HG02840 (cell line): ENCODE measurements around the gene WNK1.
"Not testable (repeated sequence)": the region's sequence is repeated elsewhere in the genome, so short reads cannot be mapped to it uniquely, and the experiment has no call there.

Source experiments
- ATAC-seq: cut with Tn5 transposase; IDR thresholded peaks from one replicate; pipeline ENCODE4 v1.9.1; 2021; ENCODE audit warnings: mild to moderate bottlenecking, moderate library complexity, moderate number of reproducible peaks; ENCODE audit not compliant: unreplicated experiment, low FRiP score

Gene WNK1

GRCh38 chr12:904010-904414 lies 151.6 kb downstream of the WNK1 start:
- ATAC-seq: no peak

- no peak for ATAC-seq
Observed at GRCh38 chr12:905261-906031, 153.1 kb downstream of the WNK1 start.

GRCh38 chr12:906062-906585 lies 153.7 kb downstream of the WNK1 start:
- ATAC-seq: no peak

GRCh38 chr12:907413-908185 lies 155.2 kb downstream of the WNK1 start:
- no peak for ATAC-seq

GRCh38 chr12:909861-910260 lies 157.5 kb downstream of the WNK1 start:
- ATAC-seq: no peak

GRCh38 chr12:910416-910815 lies 158.0 kb downstream of the WNK1 start:
- no peak for ATAC-seq

GRCh38 chr12:911191-911826 lies 158.9 kb downstream of the WNK1 start:
- ATAC-seq: no peak

GRCh38 chr12:912466-913235 lies 160.3 kb downstream of the WNK1 start:
- no peak for ATAC-seq

GRCh38 chr12:913919-914698 lies 161.7 kb downstream of the WNK1 start:
- no peak for ATAC-seq

GRCh38 chr12:915090-915489 lies 162.7 kb downstream of the WNK1 start:
- ATAC-seq: no peak

GRCh38 chr12:916240-916639 lies 163.9 kb downstream of the WNK1 start:
- ATAC-seq: no peak

GRCh38 chr12:916712-917445 lies 164.5 kb downstream of the WNK1 start:
- no peak for ATAC-seq

GRCh38 chr12:920676-921075 lies 168.3 kb downstream of the WNK1 start:
- ATAC-seq: no peak

GRCh38 chr12:922285-922684 lies 169.9 kb downstream of the WNK1 start:
- no peak for ATAC-seq

GRCh38 chr12:926641-927040 lies 174.3 kb downstream of the WNK1 start:
- ATAC-seq: no peak

GRCh38 chr12:931060-931459 lies 178.7 kb downstream of the WNK1 start:
- no peak for ATAC-seq

GRCh38 chr12:931591-931990 lies 179.2 kb downstream of the WNK1 start:
- no peak for ATAC-seq

GRCh38 chr12:935891-936290 lies 183.5 kb downstream of the WNK1 start:
- not testable (repeated sequence) for ATAC-seq
